HepG2 (cell line): Measurements from ENCODE around the gene SSBP4. TPM values are rescaled to one million over a fixed set of nuclear protein-coding genes. Genes with fewer than 3 reads are reported as not detected.

Experiments used
- ATAC-seq: fragments of 200-7000 bp; cut with Tn5 transposase; 3 replicates; pipeline ENCODE4 v1.9.1; 2020; ENCODE audit warnings: mild to moderate bottlenecking, moderate library complexity
- BruUV-seq: library from RNA; stranded (reverse); fragments of 400-500 nt; replicated peaks from 2 replicates; lab custom pipeline; 2021; lab: Mats Ljungman, UMichigan
- CTCF ChIA-PET: fragments of 300-600 bp; formaldehyde crosslinking; extraction: SDS; loops from one replicate; lab custom pipeline; 2021; ENCODE audit warnings: low total read pairs, inconsistent platforms, low intra/inter-chr PET ratio; lab: Yijun Ruan, JAX
- POLR2A ChIA-PET: fragments of 350-600 bp; sonication (Branson Sonifier 250); formaldehyde crosslinking; loops from one replicate; lab custom pipeline; 2020; ENCODE audit warnings: antibody characterized with exemption, inconsistent platforms; lab: Yijun Ruan, JAX
- DNase-seq: peaks from one replicate; pipeline ENCODE4 v3.0.0-alpha.2; 2015; ENCODE audit warnings: low spot score
- FAIRE-seq: peaks from 3 replicates; lab custom pipeline; 2011; peaks lifted over from hg19 to GRCh38; lab: Jason Lieb, UNC
- H2AFZ ChIP-seq: one replicate; pipeline ENCODE4 v1.6.1; 2011; ENCODE audit warnings: low read length, inconsistent platforms
- H3K27ac ChIP-seq: fragments of 300-600 bp; 3 replicates; pipeline ENCODE4 v1.8.0; 2011; ENCODE audit warnings: mixed run types, mild to moderate bottlenecking, mixed read lengths, low read length, inconsistent platforms; ENCODE audit not compliant: insufficient read depth; ENCODE audit errors: extremely low read length
- H3K27me3 ChIP-seq, 2 experiments: fragments of 200-600 bp in 1 of 2; 2 replicates in 1 of 2; 3 replicates in 1 of 2; pipeline versions ENCODE4 v1.6.0 to v1.8.0; 2011; ENCODE audit warnings: low read length in 2 of 2, mild to moderate bottlenecking in 2 of 2, moderate library complexity in 2 of 2, inconsistent platforms in 1 of 2; ENCODE audit not compliant: insufficient read depth in 2 of 2, control insufficient read depth in 1 of 2
- H3K36me3 ChIP-seq, 2 experiments: fragments of 200-600 bp in 1 of 2; replicated peaks in 1 of 2; 2 replicates in 1 of 2; 3 replicates in 1 of 2; pipeline versions ENCODE4 v1.5.1 to v1.8.0; 2011; ENCODE audit warnings: low read length in 2 of 2, inconsistent platforms in 1 of 2; ENCODE audit not compliant: insufficient read depth in 2 of 2, control insufficient read depth in 1 of 2
- H3K4me1 ChIP-seq: 2 replicates; pipeline ENCODE4 v1.5.1; 2012; ENCODE audit warnings: low read length, inconsistent platforms; ENCODE audit not compliant: insufficient read depth
- H3K4me2 ChIP-seq: 2 replicates; pipeline ENCODE4 v1.6.0; 2011; ENCODE audit warnings: low read depth, low read length, inconsistent platforms
- H3K4me3 ChIP-seq, 3 experiments: fragments of 200-600 bp in 1 of 3; sonication (generic), shearing (Covaris generic) in 1 of 3; replicated peaks in 1 of 3; 2 replicates each; pipeline ENCODE4 v1.5.1; 2011 to 2016; ENCODE audit warnings: low read length in 3 of 3, inconsistent platforms in 2 of 3, low read depth in 2 of 3, mild to moderate bottlenecking in 2 of 3, control low read depth in 1 of 3, mixed read lengths in 1 of 3; ENCODE audit not compliant: insufficient read depth in 1 of 3
- H3K79me2 ChIP-seq: one replicate; pipeline ENCODE4 v1.6.1; 2011; ENCODE audit warnings: low read length, inconsistent platforms; ENCODE audit not compliant: insufficient read depth
- H3K9ac ChIP-seq: 2 replicates; pipeline ENCODE4 v1.6.0; 2011; ENCODE audit warnings: mild to moderate bottlenecking, low read depth, low read length, inconsistent platforms; ENCODE audit not compliant: insufficient read depth
- H3K9me3 ChIP-seq: 2 replicates; pipeline ENCODE4 v1.5.1; 2012; ENCODE audit warnings: mild to moderate bottlenecking, low read length
- H4K20me1 ChIP-seq: 2 replicates; pipeline ENCODE4 v1.6.0; 2011; ENCODE audit warnings: inconsistent platforms, mild to moderate bottlenecking, low read length, moderate library complexity; ENCODE audit not compliant: insufficient read depth
- DNMT3B ChIP-seq: conservative IDR thresholded peaks from 2 replicates; pipeline ENCODE4 v1.6.1; 2016; ENCODE audit warnings: missing biosample characterization, control low read depth
- GABPB1 ChIP-seq: IDR thresholded peaks from 2 replicates; pipeline ENCODE4 v1.6.1; 2016; ENCODE audit warnings: mild to moderate bottlenecking, missing genetic modification reagents, moderate library complexity, missing compliant biosample characterization
- SNAI1 ChIP-seq: sonication (generic); formaldehyde crosslinking; IDR thresholded peaks from 2 replicates; pipeline ENCODE4 v1.5.0; 2020; ENCODE audit warnings: mild to moderate bottlenecking, missing genetic modification reagents, borderline replicate concordance
- TOPORS ChIP-seq: sonication (generic); formaldehyde crosslinking; IDR thresholded peaks from 2 replicates; pipeline ENCODE4 v1.8.0; 2023; ENCODE audit warnings: mild to moderate bottlenecking, missing genetic modification reagents
- ZBTB21 ChIP-seq: sonication (generic); formaldehyde crosslinking; IDR thresholded peaks from 2 replicates; pipeline ENCODE4 v1.4.0; 2020; ENCODE audit warnings: missing genetic modification reagents
- ZNF180 ChIP-seq: sonication (generic); formaldehyde crosslinking; IDR thresholded peaks from 2 replicates; pipeline ENCODE4 v1.4.0; 2020; ENCODE audit warnings: low read depth, missing genetic modification reagents, borderline replicate concordance
- ZNF792 ChIP-seq: IDR thresholded peaks from 2 replicates; pipeline ENCODE4 v1.6.1; 2016
- WGBS: methylation state at CpG from one replicate; pipeline ENCODE4 v1.1.6; 2017; ENCODE audit warnings: low lambda C conversion rate; 5-methylcytosine and 5-hydroxymethylcytosine counted together
- in situ Hi-C: cut with HindIII; loops from 2 replicates; pipeline ENCODE4 v1.10.0; 2017; ENCODE audit warnings: low pct_unique_long_range_greater_than_20kb; ENCODE audit not compliant: extremely low pct_ligation_motif_present
- intact Hi-C: fragments of 100-400 bp; cut with micrococcal nuclease; formaldehyde crosslinking; loops from one replicate; pipeline ENCODE4 v1.10.0; 2022; ENCODE audit not compliant: unreplicated experiment
- polyA plus RNA-seq, 8 experiments: library from polyadenylated mRNA; depleted of rRNA in 3 of 8; stranded (reverse) in 7 of 8; unstranded in 1 of 8; fragments of >200 nt; fragmentation: Illumina TruSeq in 4 of 8; extraction: Trizol in 4 of 8; gene quantifications; 2 replicates each; pipeline versions ENCODE4 v1.2.1 to v1.2.3, GENCODE V29; 2011 to 2016; ENCODE audit warnings: low read depth in 4 of 8, missing spikeins in 1 of 8, mixed read lengths in 1 of 8; ENCODE audit not compliant: insufficient read depth in 1 of 8
- total RNA-seq, 5 experiments: library from RNA; depleted of rRNA; stranded (reverse); fragments of >200 nt; fragmentation: Illumina TruSeq; extraction: Trizol; gene quantifications; 2 replicates each; pipeline ENCODE4 v1.2.3, GENCODE V29; 2016; ENCODE audit warnings: low read depth in 1 of 5
- TF ChIP-seq, protein P1 (sequence below), 2 experiments: sonication (generic) in 1 of 2; formaldehyde crosslinking in 1 of 2; IDR thresholded peaks; 2 replicates each; pipeline versions ENCODE4 v1.4.0 to v1.6.1; 2016 to 2020; ENCODE audit warnings: borderline replicate concordance in 1 of 2, low read depth in 1 of 2, mild to moderate bottlenecking in 1 of 2, missing genetic modification reagents in 1 of 2
- TF ChIP-seq, protein P2 (sequence below): sonication (generic); formaldehyde crosslinking; IDR thresholded peaks from 2 replicates; pipeline ENCODE4 v1.4.0; 2020; ENCODE audit warnings: mild to moderate bottlenecking, missing genetic modification reagents
- TF ChIP-seq, protein P3 (sequence below): sonication (generic); formaldehyde crosslinking; IDR thresholded peaks from 2 replicates; pipeline ENCODE4 v1.4.0; 2020; ENCODE audit warnings: missing genetic modification reagents
- TF ChIP-seq, protein P4 (sequence below): sonication (generic); formaldehyde crosslinking; conservative IDR thresholded peaks from 2 replicates; pipeline ENCODE4 v1.4.0; 2020; ENCODE audit warnings: mild to moderate bottlenecking, missing genetic modification reagents, moderate library complexity

The SSBP4 gene
- total and polyA plus RNA-seq, 2 of the 13 experiments (the other 11 are each of a cell fraction or from before 2014, with no cell fraction given): 20.8 to 39.5 TPM

DNA sequence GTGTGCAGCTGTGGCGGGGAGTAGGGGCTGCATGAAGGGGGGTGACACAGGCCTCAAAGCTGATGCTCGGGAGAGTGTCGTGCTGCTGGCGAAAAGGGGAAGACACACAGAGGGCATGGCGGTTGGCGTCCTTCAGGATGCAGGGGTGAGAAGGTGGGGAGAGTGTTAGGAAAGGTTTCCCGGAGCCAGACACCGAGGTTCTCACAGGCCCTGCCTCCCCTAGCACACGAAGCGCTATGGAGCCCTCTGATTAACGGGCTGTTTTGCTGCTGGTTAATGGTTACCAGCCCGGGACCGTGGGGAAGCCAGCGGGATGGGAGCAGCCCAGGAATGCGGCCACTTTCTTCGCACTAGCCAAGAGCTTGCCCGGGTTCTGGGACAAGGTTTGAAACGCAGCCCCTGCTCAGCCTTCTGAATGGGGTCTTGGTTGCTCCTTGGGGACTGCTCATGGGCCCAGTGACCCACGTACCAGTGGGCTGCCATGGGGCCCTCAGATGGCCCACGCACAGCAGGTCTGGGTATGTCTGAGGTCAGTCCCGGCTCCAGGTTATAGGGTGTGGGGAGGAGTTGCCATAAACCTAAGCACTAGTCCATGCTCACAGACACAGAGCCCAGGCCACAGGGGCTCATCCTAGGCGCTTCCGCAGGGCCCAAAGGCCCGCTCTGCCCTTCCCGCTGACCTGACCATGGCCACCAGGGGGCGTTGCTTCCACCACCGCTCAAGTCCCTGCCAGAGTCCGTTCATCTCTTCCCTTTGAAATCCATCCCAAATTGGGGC is 50.1 kb downstream of the SSBP4 start:
- POLR2A ChIA-PET: interaction anchor here (1.1 to 2.2 kb wide), 8 partner anchors 13 to 119 kb away, joined by 3 to 16 read pairs (median 4); partner anchors contain the start of genes KXD1, REX1BD and UBA52
- 6% methylated on average over 15 of the region's 28 CpGs for WGBS
- peaks cover 26% of the 10 kb centered on the region; the same call in 1 of the 2 replicates for H4K20me1 ChIP-seq
- H3K9ac ChIP-seq: peak overlapping the region; percentile 59
- intact Hi-C loops: loop anchor here (1.0 to 5.0 kb wide), 4 partner anchors 38 to 208 kb away; partner anchors contain the start of genes KXD1 and REX1BD
- CTCF ChIA-PET: interaction anchor here (0.8 to 1.8 kb wide), 7 partner anchors 18 to 206 kb away, joined by 3 to 7 read pairs (median 3); no protein-coding TSS in a partner anchor
- H2AFZ ChIP-seq: no peak overlapping the region
- peaks cover 6 to 16% of the 10 kb centered on the region in 2 experiments; a peak in 3 of 5 replicates for H3K36me3 ChIP-seq
- H3K9me3 ChIP-seq: no peaks in the 10 kb centered on the region
- BruUV-seq: no TSS peak
- peak overlapping the region; percentile 36 to 65 (median 38); a peak in 5 of 6 replicates for H3K4me3 ChIP-seq
- FAIRE-seq (peak; percentile 84), DNase-seq (peak; percentile 85), ATAC-seq (peak; percentile 87)
- H3K27ac ChIP-seq: peak overlapping the region; percentile 45
- H3K4me2 ChIP-seq: peak overlapping the region; percentile 88
- peaks cover 74% of the 10 kb centered on the region for H3K4me1 ChIP-seq
- peaks cover 23% of the 10 kb centered on the region for H3K79me2 ChIP-seq
- in situ Hi-C loops: no loop called here
- H3K27me3 ChIP-seq: no peaks in the 10 kb centered on the region
- TF ChIP-seq ZNF180 (CRISPR knock-in tag): no peak
- TF ChIP-seq, protein P1, sequence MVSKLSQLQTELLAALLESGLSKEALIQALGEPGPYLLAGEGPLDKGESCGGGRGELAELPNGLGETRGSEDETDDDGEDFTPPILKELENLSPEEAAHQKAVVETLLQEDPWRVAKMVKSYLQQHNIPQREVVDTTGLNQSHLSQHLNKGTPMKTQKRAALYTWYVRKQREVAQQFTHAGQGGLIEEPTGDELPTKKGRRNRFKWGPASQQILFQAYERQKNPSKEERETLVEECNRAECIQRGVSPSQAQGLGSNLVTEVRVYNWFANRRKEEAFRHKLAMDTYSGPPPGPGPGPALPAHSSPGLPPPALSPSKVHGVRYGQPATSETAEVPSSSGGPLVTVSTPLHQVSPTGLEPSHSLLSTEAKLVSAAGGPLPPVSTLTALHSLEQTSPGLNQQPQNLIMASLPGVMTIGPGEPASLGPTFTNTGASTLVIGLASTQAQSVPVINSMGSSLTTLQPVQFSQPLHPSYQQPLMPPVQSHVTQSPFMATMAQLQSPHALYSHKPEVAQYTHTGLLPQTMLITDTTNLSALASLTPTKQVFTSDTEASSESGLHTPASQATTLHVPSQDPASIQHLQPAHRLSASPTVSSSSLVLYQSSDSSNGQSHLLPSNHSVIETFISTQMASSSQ (IDR thresholded peaks at IDR 0.05; ENCODE audit: low read depth): peak; percentile 87
- TF ChIP-seq, protein P1 (CRISPR knock-in tag; IDR thresholded peaks at IDR 0.05; ENCODE audit: borderline replicate concordance): peak; percentile 89
- TF ChIP-seq, protein P2, sequence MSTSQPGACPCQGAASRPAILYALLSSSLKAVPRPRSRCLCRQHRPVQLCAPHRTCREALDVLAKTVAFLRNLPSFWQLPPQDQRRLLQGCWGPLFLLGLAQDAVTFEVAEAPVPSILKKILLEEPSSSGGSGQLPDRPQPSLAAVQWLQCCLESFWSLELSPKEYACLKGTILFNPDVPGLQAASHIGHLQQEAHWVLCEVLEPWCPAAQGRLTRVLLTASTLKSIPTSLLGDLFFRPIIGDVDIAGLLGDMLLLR (CRISPR knock-in tag): no peak
- no peak for TF ChIP-seq ZBTB21 (CRISPR knock-in tag)
- 0 out of 2 replicates have a peak, but pooled peaks have one; percentile 41 for TF ChIP-seq TOPORS (CRISPR knock-in tag)
- no peak for TF ChIP-seq DNMT3B (CRISPR knock-in tag)
- TF ChIP-seq ZNF792 (CRISPR knock-in tag): 0 out of 2 replicates have a peak, but pooled peaks have one; percentile 13
- TF ChIP-seq, protein P3, sequence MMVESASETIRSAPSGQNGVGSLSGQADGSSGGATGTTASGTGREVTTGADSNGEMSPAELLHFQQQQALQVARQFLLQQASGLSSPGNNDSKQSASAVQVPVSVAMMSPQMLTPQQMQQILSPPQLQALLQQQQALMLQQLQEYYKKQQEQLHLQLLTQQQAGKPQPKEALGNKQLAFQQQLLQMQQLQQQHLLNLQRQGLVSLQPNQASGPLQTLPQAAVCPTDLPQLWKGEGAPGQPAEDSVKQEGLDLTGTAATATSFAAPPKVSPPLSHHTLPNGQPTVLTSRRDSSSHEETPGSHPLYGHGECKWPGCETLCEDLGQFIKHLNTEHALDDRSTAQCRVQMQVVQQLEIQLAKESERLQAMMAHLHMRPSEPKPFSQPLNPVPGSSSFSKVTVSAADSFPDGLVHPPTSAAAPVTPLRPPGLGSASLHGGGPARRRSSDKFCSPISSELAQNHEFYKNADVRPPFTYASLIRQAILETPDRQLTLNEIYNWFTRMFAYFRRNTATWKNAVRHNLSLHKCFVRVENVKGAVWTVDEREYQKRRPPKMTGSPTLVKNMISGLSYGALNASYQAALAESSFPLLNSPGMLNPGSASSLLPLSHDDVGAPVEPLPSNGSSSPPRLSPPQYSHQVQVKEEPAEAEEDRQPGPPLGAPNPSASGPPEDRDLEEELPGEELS (CRISPR knock-in tag): no peak
- TF ChIP-seq, protein P4, sequence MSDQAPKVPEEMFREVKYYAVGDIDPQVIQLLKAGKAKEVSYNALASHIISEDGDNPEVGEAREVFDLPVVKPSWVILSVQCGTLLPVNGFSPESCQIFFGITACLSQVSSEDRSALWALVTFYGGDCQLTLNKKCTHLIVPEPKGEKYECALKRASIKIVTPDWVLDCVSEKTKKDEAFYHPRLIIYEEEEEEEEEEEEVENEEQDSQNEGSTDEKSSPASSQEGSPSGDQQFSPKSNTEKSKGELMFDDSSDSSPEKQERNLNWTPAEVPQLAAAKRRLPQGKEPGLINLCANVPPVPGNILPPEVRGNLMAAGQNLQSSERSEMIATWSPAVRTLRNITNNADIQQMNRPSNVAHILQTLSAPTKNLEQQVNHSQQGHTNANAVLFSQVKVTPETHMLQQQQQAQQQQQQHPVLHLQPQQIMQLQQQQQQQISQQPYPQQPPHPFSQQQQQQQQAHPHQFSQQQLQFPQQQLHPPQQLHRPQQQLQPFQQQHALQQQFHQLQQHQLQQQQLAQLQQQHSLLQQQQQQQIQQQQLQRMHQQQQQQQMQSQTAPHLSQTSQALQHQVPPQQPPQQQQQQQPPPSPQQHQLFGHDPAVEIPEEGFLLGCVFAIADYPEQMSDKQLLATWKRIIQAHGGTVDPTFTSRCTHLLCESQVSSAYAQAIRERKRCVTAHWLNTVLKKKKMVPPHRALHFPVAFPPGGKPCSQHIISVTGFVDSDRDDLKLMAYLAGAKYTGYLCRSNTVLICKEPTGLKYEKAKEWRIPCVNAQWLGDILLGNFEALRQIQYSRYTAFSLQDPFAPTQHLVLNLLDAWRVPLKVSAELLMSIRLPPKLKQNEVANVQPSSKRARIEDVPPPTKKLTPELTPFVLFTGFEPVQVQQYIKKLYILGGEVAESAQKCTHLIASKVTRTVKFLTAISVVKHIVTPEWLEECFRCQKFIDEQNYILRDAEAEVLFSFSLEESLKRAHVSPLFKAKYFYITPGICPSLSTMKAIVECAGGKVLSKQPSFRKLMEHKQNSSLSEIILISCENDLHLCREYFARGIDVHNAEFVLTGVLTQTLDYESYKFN (CRISPR knock-in tag): peak; percentile 31; the same call in 1 of the 2 replicates
- no peak for TF ChIP-seq SNAI1
- TF ChIP-seq GABPB1 (CRISPR knock-in tag): peak; percentile 38; the same call in 1 of the 2 replicates
